Activated naive CD4-positive, alpha-beta T cell (primary cell): Measurements from ENCODE around the gene ADAMTS13.
A peak's percentile ranks its signal among the peaks of the same experiment; 100 is the strongest.

Experiments
- DNase-seq, 4 experiments: peaks; one replicate each; lab custom pipeline; 2025; lab: John Stamatoyannopoulos, UW

ADAMTS13 gene

DNA sequence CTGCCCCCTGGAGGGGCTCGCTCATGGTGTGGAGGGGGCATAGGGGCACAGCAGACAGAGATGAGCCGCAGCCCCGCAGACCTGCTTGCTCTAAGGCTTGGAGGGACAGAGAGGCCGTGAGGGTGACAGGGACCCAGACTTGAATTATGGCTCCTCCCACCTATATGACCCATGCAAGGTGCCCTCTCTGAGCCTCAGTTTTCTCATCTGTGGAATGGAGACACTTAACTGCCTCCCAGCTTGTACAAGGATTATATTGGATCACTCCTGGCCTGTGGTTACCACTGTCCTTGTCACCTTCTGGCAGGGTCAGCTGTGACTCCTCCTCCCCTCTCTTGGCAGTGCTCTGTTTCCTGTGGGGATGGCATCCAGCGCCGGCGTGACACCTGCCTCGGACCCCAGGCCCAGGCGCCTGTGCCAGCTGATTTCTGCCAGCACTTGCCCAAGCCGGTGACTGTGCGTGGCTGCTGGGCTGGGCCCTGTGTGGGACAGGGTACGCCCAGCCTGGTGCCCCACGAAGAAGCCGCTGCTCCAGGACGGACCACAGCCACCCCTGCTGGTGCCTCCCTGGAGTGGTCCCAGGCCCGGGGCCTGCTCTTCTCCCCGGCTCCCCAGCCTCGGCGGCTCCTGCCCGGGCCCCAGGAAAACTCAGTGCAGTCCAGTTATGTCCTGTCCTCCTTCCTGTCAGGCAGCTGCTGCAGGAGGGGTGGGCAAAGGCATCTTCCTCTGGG is 32.9 kb downstream of the ADAMTS13 start:
- DNase-seq: no peak

DNA sequence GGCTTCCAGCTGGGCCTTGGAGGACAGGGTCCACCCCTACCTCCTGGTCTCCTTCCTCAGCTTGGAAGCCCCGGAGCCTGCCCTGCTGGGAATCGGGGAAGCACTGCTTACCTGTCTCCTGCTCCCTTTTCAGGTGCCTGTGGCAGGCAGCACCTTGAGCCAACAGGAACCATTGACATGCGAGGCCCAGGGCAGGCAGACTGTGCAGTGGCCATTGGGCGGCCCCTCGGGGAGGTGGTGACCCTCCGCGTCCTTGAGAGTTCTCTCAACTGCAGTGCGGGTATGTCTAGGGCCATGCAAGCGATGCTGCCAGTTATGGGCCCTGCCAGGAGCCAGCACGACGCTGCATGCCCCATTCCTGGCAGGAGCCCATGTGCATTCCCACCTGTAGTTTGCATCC is 33.8 kb downstream of the ADAMTS13 start:
- no peak for DNase-seq

DNA sequence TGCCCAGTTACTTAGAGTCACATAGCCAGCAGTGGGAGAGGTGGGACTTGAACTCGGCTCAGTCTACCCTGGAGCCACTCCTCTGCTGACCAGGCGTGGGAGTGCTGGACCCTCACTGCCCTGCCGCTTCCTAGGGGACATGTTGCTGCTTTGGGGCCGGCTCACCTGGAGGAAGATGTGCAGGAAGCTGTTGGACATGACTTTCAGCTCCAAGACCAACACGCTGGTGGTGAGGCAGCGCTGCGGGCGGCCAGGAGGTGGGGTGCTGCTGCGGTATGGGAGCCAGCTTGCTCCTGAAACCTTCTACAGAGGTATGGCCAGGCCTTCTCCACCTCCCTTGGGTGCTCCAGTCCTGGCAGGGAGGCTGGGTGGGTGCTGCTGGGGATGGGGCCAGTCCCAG is 34.2 kb downstream of the ADAMTS13 start:
- no peak for DNase-seq

DNA sequence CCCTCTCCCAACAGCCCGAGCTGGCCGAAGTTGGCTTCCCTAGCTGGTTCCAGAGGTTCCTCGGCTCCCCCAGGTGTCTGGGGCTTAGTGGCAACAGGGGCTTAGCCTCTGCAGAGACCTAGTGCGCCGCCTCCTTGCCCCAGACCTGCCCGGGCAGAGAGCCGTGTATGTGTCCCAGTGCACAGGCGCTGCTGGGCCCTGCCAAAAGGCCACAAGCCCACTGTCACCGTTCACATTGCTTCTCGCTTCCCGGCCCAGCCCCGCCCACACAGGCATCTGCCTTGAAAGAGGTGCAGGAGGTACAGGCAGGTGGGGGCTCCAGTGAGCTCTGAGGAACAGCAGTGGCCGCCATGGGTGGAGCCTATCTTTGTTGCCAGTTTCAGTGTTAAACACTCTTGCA is 35.1 kb downstream of the ADAMTS13 start:
- no peak for DNase-seq

DNA sequence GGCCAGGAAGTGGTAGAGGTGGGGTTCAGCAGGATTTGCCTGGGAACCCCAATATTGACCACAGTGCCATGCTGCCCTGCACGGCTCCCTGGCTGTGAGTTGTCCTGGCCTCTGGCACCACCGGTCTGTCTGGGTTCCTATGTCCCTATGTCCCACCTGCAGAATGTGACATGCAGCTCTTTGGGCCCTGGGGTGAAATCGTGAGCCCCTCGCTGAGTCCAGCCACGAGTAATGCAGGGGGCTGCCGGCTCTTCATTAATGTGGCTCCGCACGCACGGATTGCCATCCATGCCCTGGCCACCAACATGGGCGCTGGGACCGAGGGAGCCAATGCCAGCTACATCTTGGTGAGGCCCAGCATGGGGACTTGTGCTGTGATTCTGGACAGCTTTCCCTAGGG is 35.6 kb downstream of the ADAMTS13 start:
- DNase-seq: no peak

DNA sequence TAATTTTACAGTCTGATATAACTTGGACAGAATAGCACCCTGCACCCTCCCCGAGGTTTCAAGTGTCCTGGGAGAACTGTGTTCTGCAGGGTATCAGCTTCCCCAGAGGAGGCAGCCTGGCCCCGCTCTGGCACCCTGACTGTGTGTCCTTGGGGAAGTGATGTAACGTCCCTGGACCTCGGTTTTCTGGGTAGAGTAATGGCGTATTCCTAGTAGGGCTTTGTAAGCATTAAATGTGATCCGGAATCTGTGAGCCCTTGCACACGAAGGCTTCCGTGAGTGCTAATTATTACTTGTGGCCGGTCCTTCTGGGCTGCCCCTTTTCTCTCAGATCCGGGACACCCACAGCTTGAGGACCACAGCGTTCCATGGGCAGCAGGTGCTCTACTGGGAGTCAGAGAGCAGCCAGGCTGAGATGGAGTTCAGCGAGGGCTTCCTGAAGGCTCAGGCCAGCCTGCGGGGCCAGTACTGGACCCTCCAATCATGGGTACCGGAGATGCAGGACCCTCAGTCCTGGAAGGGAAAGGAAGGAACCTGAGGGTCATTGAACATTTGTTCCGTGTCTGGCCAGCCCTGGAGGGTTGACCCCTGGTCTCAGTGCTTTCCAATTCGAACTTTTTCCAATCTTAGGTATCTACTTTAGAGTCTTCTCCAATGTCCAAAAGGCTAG is 36.6 kb downstream of the ADAMTS13 start:
- no peak for DNase-seq

DNA sequence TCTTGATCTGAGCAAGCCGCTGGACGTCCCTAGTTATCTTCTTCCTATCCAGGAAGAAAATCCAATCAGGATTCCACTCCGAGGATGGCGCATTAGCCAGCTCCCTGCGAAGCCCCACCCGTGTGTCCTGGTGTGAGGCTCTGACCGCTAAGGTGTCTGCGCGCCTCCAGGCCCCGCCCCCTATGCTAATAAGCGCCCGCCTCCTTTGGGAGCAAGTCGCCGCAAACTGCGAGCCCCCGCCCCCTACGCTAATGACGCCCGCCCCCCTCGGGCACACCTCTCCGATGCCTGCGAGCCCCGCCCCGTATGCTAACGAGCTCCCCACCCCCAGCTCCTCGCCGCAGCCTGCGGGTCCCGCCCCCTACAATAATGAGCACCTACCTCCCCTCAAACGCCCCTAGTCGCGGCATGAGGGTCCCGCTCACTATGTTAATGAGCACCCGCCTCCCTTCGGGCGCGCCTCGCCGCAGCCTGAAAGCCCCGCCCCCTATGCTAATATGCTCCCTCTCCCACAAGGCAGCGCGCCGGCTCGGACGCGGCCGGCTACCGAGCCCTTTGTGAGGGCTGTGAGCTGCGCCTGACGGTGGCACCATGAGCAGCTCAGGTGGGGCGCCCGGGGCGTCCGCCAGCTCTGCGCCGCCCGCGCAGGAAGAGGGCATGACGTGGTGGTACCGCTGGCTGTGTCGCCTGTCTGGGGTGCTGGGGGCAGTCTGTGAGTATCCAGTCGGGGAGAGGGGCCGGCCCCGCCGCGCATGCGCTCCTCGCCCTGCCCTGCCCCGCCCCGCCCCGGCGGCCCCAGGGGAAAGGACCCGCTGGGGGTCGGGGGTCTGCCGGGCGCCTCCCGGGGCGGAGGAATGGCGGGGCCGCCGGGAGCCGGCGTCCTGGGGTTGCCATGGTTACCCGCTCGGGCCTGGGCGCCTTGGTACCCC is 37.6 kb downstream of the ADAMTS13 start, which contains the start of gene CACFD1:
Gene CACFD1, plus strand, starts transcription at position 503 of the 929 bp plus-strand sequence. Its CDS starts 89 bp downstream, at position 592.
- peak; percentile 76 to 91 (median 80) for DNase-seq

DNA sequence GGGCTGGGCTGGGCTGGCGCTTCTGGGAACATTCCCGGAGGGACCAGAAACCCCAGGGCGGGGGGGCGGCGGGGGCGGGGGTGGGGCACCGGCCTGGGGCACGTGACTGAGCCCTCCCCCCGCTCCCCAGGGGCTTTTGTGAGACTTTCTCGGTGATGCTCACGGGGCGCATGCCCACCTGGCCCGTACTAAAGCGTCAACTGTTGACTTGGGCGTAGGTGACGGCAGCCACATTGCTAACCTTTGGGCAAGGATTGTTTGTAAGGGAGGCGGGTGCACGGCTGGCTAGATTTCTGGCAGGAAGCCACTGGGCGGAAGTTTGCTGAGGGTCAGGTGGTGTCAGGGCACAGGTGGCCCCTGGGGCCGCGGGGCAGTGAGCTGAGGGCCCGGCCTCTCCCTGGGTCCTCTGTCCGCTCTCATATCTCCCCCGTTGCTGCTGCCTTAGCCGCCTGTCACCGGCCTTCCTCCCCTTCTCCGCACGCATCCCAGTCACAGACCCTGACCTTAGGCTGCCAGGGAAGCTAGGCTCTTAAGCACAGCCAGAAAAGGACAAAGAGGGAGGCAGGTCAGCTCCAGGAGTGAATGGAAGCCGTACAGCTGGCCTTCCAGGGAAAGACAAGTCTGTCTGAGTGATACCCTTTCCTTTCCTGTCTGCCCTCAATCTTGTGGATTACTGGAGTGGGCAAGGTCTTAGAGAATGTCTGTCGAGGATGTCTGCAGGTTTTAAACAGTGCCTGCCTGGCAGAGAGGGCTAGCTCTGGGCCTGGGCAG is 38.4 kb downstream of the ADAMTS13 start:
- DNase-seq: peak in 1 of 4 experiments; percentile 56

DNA sequence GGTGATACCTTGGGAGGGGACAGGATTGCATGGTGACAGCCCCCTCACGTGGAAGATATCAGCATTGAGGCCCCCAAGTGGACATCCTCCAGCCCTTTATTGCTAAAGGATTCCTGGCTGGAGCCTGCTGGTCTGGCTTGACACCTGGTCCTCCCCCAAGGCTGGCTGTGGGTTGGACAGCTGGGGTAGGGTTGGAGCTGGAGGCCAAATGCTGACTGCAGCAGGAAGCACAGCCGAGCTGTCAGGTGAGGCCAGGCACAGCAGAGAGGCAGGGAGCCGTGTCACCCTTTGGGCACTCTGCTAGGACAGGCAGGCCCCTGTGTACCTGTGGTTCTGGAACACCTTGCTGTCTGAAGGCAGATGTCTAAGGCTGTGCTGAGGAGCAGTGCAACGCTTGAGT is 39.8 kb downstream of the ADAMTS13 start:
- DNase-seq: no peak

DNA sequence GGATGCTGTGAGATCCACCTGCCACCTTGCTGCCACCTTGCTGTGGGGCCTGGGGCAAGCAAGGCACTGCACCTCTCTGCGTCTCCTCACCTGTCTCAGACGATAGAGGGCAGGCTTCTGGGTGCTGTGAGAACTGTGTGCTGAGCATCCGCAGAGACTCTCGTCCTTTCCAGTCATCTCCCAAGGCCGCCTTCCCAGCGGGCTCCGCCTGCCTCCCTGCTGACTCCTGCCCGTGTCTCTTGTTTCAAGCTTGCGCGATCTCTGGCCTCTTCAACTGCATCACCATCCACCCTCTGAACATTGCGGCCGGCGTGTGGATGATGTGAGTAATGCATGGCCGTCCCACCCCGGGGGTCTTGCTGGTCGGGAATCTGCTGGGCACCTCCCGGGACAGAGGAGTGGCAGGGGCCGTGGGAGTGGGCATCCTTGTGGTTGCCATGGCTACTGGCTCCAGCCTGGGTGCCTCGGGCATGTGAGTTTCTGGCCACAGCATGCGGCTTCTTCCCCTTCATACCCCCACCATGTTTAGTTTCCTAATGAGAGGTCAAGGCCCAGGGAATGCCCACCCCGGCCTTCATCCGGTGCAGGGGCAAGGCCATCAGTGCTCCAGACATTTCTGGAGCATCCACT is 41.2 kb downstream of the ADAMTS13 start:
- no peak for DNase-seq

DNA sequence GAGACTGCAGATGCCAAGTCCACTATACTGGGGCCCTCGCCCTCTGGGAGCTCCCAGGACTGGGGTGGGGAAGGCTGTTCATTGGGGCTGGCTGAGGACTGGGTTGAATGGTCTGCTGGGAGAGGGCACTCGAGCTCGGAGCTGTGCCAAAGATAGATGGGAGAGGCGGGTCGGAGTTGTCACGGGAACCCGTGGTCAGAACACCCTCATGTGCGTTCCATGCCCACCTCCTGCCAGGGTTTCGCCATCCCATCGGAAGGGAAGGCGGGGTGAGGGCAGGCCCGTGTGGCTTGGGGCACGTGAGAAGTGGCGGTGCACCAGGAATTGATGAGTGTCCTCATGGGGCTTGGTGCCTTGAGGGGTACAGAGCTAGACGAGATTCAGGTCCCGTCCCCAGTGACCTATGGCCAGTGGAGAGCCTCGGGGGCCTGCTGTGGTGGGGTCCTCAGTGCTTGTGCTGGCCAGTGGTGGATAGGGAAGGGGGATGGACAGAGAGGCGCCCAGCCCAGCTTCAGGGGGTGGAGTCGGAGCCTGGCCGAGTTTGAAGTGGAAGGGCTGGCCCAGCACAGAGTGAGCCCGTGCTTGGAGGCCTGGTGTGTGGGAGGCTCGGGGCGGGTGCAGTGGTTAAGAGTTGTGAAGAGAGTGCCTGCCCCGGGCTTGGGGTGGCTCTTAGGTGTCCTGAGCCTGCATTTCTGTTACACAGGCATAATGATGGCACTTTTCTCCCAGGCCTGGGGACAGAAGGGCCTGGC is 41.9 kb downstream of the ADAMTS13 start:
- no peak for DNase-seq

DNA sequence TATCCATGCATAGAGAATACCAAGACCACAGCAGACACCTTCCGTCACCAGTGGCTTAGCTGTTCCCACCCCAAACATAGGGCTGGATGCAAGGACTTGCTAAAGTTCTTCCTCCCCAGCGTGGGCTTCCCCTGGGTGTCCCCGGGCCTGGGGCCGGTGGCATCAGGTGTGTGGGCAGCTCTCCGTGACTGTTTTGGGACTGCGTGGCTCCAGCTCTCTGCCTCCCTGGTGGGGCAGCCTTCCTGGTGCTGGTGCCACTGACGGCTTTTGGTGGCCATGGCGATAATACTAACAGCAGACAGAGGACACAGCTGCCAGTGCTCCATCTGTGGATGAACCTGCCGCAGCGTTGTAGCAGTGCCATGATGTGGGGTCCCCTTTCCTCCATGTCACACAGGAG is 42.5 kb downstream of the ADAMTS13 start:
- no peak for DNase-seq

DNA sequence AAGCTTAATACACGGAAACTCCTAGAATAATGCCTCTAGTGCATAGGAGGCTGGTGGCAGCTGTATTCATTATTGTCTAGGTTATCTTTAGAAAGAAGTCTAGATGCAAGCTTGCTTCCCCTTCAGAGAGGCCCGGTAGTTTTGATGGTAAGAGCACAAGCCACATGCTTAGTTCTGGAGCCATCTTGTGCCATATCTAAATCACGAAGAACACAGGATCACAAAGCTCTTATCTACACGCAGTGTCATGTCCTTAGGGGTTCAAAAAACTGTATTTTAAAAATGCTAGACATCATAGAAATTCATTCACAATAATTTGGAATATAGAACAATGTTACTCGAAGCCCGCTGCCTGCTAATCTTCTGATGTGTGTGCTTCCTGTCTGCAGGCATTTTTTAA is 43.8 kb downstream of the ADAMTS13 start:
- DNase-seq: no peak

DNA sequence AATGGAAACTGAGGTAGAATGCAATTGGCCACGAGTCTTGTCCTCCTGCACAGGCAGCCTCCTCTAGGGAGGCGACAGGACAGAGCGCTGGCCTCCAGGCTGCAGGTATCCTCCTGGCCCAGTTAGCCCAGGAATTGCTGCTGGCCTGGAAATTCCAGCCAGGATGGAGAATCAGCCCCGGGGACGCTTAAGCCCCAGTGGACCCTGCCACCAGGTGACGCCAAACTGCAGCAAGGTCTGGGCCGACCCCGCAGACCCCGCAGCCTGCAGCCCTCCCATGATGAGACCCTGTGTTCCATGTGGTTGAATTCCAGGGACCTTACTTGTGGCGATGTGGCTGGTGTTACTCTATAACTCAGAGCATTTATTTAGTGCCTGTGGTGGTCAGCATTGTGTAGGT is 44.9 kb downstream of the ADAMTS13 start:
- DNase-seq: no peak

DNA sequence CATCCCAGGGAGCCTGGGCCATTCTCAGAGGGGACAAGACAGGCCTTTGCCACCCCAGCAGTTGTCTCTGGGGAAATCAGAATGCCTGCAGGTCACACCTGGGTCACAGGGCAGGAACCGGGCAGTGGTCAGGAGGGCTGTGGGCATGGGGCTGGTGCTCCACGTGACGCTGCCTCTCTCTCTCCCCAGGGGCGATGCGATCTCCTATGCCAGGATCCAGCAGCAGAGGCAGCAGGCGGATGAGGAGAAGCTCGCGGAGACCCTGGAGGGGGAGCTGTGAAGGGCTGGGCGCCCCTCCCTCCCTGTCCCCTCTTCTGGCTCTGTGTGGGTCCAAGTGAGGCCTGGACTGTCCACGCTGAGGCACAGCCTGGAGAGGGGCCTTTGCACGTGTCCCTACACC is 46.2 kb downstream of the ADAMTS13 start:
- DNase-seq: no peak

DNA sequence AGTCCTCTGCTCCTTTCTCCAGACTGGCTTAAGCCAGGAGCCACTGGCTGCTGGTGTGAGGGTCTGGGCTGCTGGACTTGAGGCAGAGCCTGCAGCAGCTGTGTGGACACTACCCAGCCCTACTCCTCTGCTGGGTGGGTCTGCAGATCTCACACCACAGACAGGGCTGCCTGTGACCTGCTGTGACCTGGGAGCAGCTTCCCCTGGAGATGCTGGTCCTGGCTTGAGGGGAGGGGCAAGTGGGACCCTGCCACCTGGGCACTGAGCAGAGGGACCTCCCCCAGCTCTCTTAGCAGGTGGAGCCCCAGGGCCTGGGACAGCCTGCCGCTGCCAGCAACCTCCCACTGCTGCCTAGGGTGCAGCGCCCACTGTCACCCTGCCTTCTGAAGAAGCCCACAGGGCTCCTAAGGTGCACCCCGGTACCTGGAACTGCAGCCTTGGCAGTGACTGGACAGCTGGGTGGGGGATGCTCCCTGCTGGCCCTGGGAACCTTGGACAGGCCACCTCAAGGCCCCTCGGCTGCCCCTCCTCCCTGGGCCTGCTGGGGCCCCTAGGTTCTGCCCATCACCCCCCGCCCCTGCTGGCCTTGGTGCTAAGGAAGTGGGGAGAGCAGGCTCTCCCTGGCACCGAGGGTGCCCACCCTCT is 46.7 kb downstream of the ADAMTS13 start:
- DNase-seq: no peak

DNA sequence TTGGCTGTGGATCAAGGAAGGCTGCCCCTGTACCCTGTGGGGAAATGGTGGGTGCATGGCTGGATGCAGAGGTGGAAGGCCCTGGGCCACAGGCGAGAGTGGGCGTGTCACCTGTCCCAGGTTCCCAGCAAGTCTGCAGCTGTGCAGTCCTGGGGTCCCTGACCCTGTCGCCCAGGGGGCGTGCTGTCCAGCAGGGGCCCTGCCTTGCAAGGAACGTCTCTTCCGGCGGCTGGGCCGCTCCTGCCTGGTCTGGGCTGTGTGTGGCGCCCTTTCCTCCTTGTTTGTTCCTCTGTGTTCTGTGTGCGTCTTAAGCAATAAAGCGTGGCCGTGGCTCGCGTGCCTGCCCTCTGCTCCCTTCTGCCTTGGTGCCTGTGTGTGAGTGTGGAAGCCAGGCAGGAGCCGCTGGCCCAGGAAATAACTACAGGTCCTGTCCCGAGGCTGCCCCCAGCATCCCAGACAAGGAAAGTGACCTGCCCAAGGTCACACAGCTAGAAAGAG is 48.3 kb downstream of the ADAMTS13 start:
- no peak for DNase-seq

DNA sequence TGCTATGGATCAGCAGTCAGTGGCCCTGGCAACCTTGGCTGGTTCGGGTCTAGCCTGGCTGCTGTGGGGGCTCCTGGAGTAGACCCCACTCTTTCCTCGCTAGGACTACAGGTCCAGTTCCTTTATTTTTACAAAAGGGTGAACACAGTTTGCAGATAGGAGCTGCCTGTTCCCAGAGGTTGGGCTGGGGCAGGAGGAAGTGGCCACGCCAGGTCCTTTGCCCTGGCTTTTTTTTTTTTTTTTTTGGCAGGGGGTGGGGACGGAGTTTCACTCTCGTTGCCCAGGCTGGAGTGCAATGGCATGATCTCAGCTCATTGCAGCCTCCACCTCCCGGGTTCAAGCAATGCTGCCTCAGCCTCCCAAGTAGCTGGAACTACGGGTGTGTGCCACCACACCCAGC is 48.8 kb downstream of the ADAMTS13 start:
- no peak for DNase-seq

DNA sequence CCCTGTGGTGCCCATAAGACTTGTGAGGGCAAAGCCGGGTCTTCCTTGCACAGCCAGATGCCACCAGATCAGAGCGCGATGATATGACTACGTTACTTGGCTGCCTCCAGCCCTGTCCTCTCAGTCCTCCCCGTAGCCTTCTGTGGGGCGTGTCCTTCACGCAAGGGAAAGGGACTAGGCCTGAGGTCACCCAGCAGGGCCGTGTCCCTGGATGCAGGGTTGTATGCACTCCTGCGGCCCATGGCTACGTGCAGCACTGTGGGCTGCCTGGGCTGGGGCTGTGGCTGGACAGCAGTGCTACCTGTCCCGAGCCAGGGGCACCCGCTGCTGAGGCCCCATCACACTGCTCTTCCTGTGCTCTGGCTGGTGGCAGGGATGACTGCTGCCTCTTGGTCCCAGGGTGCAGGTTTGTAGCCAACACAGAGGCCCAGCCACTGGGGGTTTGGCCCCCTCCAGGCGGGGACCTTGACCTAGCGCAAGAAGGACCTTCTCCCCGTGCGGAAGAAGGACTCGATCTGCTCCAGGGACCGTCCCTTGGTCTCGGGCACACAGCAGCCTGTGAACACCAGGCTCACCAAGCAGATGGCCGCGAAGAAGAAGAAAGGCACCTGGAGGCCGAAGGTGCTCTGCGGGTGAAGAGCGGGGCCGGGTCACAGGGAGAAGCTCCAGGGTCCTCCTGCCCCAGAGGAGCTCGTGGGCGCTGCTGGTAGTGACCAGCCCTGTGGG is 49.5 kb downstream of the ADAMTS13 start:
- DNase-seq: no peak
